Kidney (tissue), 22 donors: ENCODE data around the gene ING2. TPM values are rescaled to one million over a fixed set of nuclear protein-coding genes. Genes with fewer than 3 reads are reported as not detected.

Experiments used
- DNase-seq, 5 donors: peaks; one replicate each; pipeline ENCODE4 v3.0.0-alpha.2; 2013 to 2020
- FAIRE-seq: peaks from 2 replicates; lab custom pipeline; 2012; peaks lifted over from hg19 to GRCh38; lab: Jason Lieb, UNC
- H3K27ac ChIP-seq, 2 donors: one replicate each; pipeline ENCODE4 v1.7.0; 2013; ENCODE audit warnings: low read depth in 2 of 2, low read length in 2 of 2, inconsistent platforms in 1 of 2
- H3K27me3 ChIP-seq: one replicate; pipeline ENCODE4 v1.7.1; 2013; ENCODE audit warnings: low read length, inconsistent platforms; ENCODE audit not compliant: control insufficient read depth, insufficient read depth
- H3K36me3 ChIP-seq, 3 donors: one replicate each; pipeline versions ENCODE4 v1.7.0 to v1.7.1; 2013; ENCODE audit warnings: low read length in 3 of 3, control low read depth in 1 of 3, inconsistent platforms in 1 of 3; ENCODE audit not compliant: insufficient read depth in 3 of 3, control insufficient read depth in 2 of 3
- H3K4me1 ChIP-seq, 3 donors: one replicate each; pipeline versions ENCODE4 v1.7.0 to v1.7.1; 2013; ENCODE audit warnings: low read length in 3 of 3, inconsistent platforms in 1 of 3, low read depth in 1 of 3; ENCODE audit not compliant: control insufficient read depth in 2 of 3, insufficient read depth in 2 of 3
- H3K4me3 ChIP-seq, 3 donors: one replicate each; pipeline versions ENCODE4 v1.7.0 to v1.8.1; 2013; ENCODE audit warnings: low read length in 3 of 3, control low read depth in 1 of 3, inconsistent platforms in 1 of 3
- H3K9ac ChIP-seq, 3 donors: one replicate each; pipeline versions ENCODE4 v1.7.0 to v1.7.1; 2013; ENCODE audit warnings: low read length in 3 of 3, control low read depth in 1 of 3, inconsistent platforms in 1 of 3
- H3K9me3 ChIP-seq, 3 donors: one replicate each; pipeline versions ENCODE4 v1.7.0 to v1.7.1; 2013; ENCODE audit warnings: low read length in 3 of 3, control low read depth in 1 of 3, inconsistent platforms in 1 of 3; ENCODE audit not compliant: control insufficient read depth in 2 of 3, insufficient read depth in 1 of 3
- intact Hi-C: fragments of 100-400 bp; cut with DNase I; formaldehyde crosslinking; loops from one replicate; pipeline ENCODE4 v1.11.1; 2022
- long read RNA-seq, 10 donors: library from polyadenylated mRNA in 1 of 10; unstranded in 1 of 10; transcript quantifications; one replicate each; pipeline ENCODE4 v2.0.0 and lab custom pipeline, GENCODE V29; 2021 to 2026
- polyA plus RNA-seq: library from polyadenylated mRNA; stranded (reverse); fragments of 350-450 nt; fragmentation: Illumina TruSeq; extraction: RNeasy Lipid Tissue Mini Kit (QIAGEN cat#74804); gene quantifications from one replicate; pipeline ENCODE4 v1.2.3, GENCODE V29; 2014; ENCODE audit warnings: low read depth, low replicate concordance; ENCODE audit not compliant: insufficient read depth
- total RNA-seq: library from RNA; stranded (reverse); fragmentation: NEBNext Ultra II Directional; extraction: Animal tissue kit (Norgen Biotek cat#: 25700); gene quantifications from one replicate; pipeline ENCODE4 v1.2.1, GENCODE V29; 2021
- TF ChIP-seq, protein P1 (sequence below): IDR thresholded peaks from 3 replicates; pipeline ENCODE4 v1.5.1; 2012; ENCODE audit warnings: mild to moderate bottlenecking, moderate library complexity, borderline replicate concordance; ENCODE audit not compliant: insufficient read depth; ENCODE audit errors: extremely low read depth
- donor health status: control.
- donor health status: control.
- donor health status: control.
- donor health status: control.
- donor health status: control.
- donor health status: DM: yes; HTN: yes; CAD: no.
- donor health status: Normal renal cell carcinoma (clear cell type).

ING2 gene
- total RNA-seq = 7.8 TPM
- 17.3 TPM for polyA plus RNA-seq
- long read RNA-seq, donor 1, transcript ING2-202 (2 exons, 599 nt) = minor isoform, 7 of 31 reads
- long read RNA-seq, donor 1, transcript ING2-201 (2 exons, 1,189 nt) = major isoform, 13 of 31 reads
- long read RNA-seq, donor 1, partial matches to known transcripts = 11 of 31 reads
- long read RNA-seq, donor 1, other reads (novel, unspliced or antisense) = 0 of 31 reads
- long read RNA-seq, donor 2, transcript ING2-201 (2 exons, 1,189 nt) = major isoform, 17 of 35 reads
- long read RNA-seq, donor 2, transcript ING2-202 (2 exons, 599 nt) = minor isoform, 11 of 35 reads
- long read RNA-seq, donor 2, partial matches to known transcripts = 7 of 35 reads
- long read RNA-seq, donor 2, other reads (novel, unspliced or antisense) = 0 of 35 reads
- long read RNA-seq, donor 3, transcript ING2-202 (2 exons, 599 nt) = minor isoform, 11 of 24 reads
- long read RNA-seq, donor 3, transcript ING2-201 (2 exons, 1,189 nt) = major isoform, 13 of 24 reads
- long read RNA-seq, donor 3, partial matches to known transcripts = 0 of 24 reads
- long read RNA-seq, donor 3, other reads (novel, unspliced or antisense) = 0 of 24 reads
- long read RNA-seq, donor 4, transcript ING2-202 (2 exons, 599 nt) = minor isoform, 8 of 29 reads
- long read RNA-seq, donor 4, transcript ING2-201 (2 exons, 1,189 nt) = major isoform, 21 of 29 reads
- long read RNA-seq, donor 4, partial matches to known transcripts = 0 of 29 reads
- long read RNA-seq, donor 4, other reads (novel, unspliced or antisense) = 0 of 29 reads
- long read RNA-seq, donor 5 = 0 reads
- long read RNA-seq, donor 6, transcript ING2-201 (2 exons, 1,189 nt) = minor isoform, 7 of 29 reads
- long read RNA-seq, donor 6, transcript ING2-202 (2 exons, 599 nt) = major isoform, 14 of 29 reads
- long read RNA-seq, donor 6, partial matches to known transcripts = 8 of 29 reads
- long read RNA-seq, donor 6, other reads (novel, unspliced or antisense) = 0 of 29 reads
- long read RNA-seq, donor 7, transcript ING2-201 (2 exons, 1,189 nt) = major isoform, 12 of 15 reads
- long read RNA-seq, donor 7, partial matches to known transcripts = 1 of 15 reads
- long read RNA-seq, donor 7, other reads (novel, unspliced or antisense) = 1 of 15 reads
- long read RNA-seq, donor 8, transcript ING2-202 (2 exons, 599 nt) = minor isoform, 5 of 30 reads
- long read RNA-seq, donor 8, transcript ING2-201 (2 exons, 1,189 nt) = major isoform, 16 of 30 reads
- long read RNA-seq, donor 8, partial matches to known transcripts = 9 of 30 reads
- long read RNA-seq, donor 8, other reads (novel, unspliced or antisense) = 0 of 30 reads
- long read RNA-seq, donor 9, transcript ING2-201 (2 exons, 1,189 nt) = major isoform, 5 of 9 reads
- long read RNA-seq, donor 9, partial matches to known transcripts = 0 of 9 reads
- long read RNA-seq, donor 9, other reads (novel, unspliced or antisense) = 0 of 9 reads
- long read RNA-seq, donor 10, transcript ING2-201 (2 exons, 1,189 nt) = major isoform, 16 of 20 reads
- long read RNA-seq, donor 10, partial matches to known transcripts = 0 of 20 reads
- long read RNA-seq, donor 10, other reads (novel, unspliced or antisense) = 0 of 20 reads

- Histone ChIP-seq H3K9me3 (no peaks in the 10 kb centered on the region), H3K27ac (peak within 1 kb of the TSS; percentile 99), H3K4me1 (peaks cover 0 to 2% (median 0%) of the 10 kb centered on the region in 3 donors), H3K36me3 (no peaks in the 10 kb centered on the region), H3K9ac (peak within 1 kb of the TSS; percentile 47 to 94 (median 66)), H3K27me3 (no peaks in the 10 kb centered on the region), H3K4me3 (peak within 1 kb of the TSS; percentile 94 to 97 (median 96))
- FAIRE-seq (no peak), DNase-seq (peak in 3 of 5 donors; percentile 70 to 88 (median 87))
- TF ChIP-seq, protein P1, sequence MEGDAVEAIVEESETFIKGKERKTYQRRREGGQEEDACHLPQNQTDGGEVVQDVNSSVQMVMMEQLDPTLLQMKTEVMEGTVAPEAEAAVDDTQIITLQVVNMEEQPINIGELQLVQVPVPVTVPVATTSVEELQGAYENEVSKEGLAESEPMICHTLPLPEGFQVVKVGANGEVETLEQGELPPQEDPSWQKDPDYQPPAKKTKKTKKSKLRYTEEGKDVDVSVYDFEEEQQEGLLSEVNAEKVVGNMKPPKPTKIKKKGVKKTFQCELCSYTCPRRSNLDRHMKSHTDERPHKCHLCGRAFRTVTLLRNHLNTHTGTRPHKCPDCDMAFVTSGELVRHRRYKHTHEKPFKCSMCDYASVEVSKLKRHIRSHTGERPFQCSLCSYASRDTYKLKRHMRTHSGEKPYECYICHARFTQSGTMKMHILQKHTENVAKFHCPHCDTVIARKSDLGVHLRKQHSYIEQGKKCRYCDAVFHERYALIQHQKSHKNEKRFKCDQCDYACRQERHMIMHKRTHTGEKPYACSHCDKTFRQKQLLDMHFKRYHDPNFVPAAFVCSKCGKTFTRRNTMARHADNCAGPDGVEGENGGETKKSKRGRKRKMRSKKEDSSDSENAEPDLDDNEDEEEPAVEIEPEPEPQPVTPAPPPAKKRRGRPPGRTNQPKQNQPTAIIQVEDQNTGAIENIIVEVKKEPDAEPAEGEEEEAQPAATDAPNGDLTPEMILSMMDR = no peak
- intact Hi-C loops = no loop called here
Observed at GRCh38 chr4:183504930-183505610, at the start of gene ING2. ING2 (plus strand) TSS chr4:183505058; CDS start chr4:183505196, 138 bp downstream.

GRCh38 chr4:183455431-183456195 lies 49.2 kb upstream of the ING2 start:
- no peaks in the 10 kb centered on the region for H3K4me1 ChIP-seq
- H3K9ac ChIP-seq = no peak overlapping the region
- H3K9me3 ChIP-seq = no peaks in the 10 kb centered on the region
- FAIRE-seq (no peak), DNase-seq (no peak)
- intact Hi-C loops = no loop called here
- H3K4me3 ChIP-seq = no peak overlapping the region
- H3K36me3 ChIP-seq = no peaks in the 10 kb centered on the region
- TF ChIP-seq, protein P1 = no peak
- no peak overlapping the region for H3K27ac ChIP-seq
- no peaks in the 10 kb centered on the region for H3K27me3 ChIP-seq
